HCT116 (cell line): ENCODE measurements around the gene SPEF2. TPM values are rescaled to one million over a fixed set of nuclear protein-coding genes. Genes with fewer than 3 reads are reported as not detected.

Experiments used
- ATAC-seq: fragments of 200-7000 bp; cut with Tn5 transposase; 2 replicates; pipeline ENCODE4 v1.9.1; 2020; ENCODE audit warnings: mild to moderate bottlenecking, moderate library complexity
- BruUV-seq: library from RNA; stranded (reverse); fragments of 400-500 nt; replicated peaks from 2 replicates; lab custom pipeline; 2021; lab: Mats Ljungman, UMichigan
- CTCF ChIA-PET: fragments of 300-600 bp; sonication (Branson Sonifier 250); formaldehyde crosslinking; loops from one replicate; lab custom pipeline; 2021; ENCODE audit warnings: antibody characterized with exemption; lab: Charles Lee
- POLR2A ChIA-PET: fragments of 300-600, 350-600 bp; sonication (Branson Sonifier 250); formaldehyde crosslinking; loops from one replicate; lab custom pipeline; 2021; ENCODE audit warnings: antibody characterized with exemption; lab: Charles Lee
- RAD21 ChIA-PET, 2 experiments: fragments of 300-600 bp; sonication (Branson Sonifier 250); formaldehyde crosslinking; loops; one replicate each; lab custom pipeline; 2023; ENCODE audit warnings: low total read pairs in 2 of 2; ENCODE audit not compliant: uncharacterized antibody in 2 of 2, unreplicated experiment in 2 of 2, low non-redundant PET in 1 of 2; lab: Charles Lee
- DNase-seq: peaks from one replicate; pipeline ENCODE4 v3.0.0-alpha.2; 2010; ENCODE audit warnings: low read depth, low spot score
- H2AFZ ChIP-seq: fragments of 200-600 bp; shearing (Covaris generic), sonication (generic); 2 replicates; pipeline ENCODE4 v1.6.1; 2017; ENCODE audit warnings: low read depth, mixed run types, mixed read lengths, antibody characterized with exemption, low read length; ENCODE audit not compliant: poor library complexity, severe bottlenecking
- H3K27ac ChIP-seq: 2 replicates; pipeline ENCODE4 v1.5.1; 2012; ENCODE audit warnings: low read depth, low read length
- H3K27me3 ChIP-seq: fragments of 200-600 bp; sonication (generic); 2 replicates; pipeline ENCODE4 v1.6.1; 2016; ENCODE audit warnings: mixed run types, low read length, mixed read lengths; ENCODE audit not compliant: insufficient read depth
- H3K36me3 ChIP-seq, 2 experiments: fragments of 200-500 bp in 1 of 2; fragments of 200-600 bp in 1 of 2; sonication (Bioruptor generic) in 1 of 2; sonication (generic) in 1 of 2; 2 replicates each; pipeline versions ENCODE4 v1.5.1 to v1.6.1; 2014 to 2016; ENCODE audit warnings: low read length in 2 of 2, inconsistent platforms in 1 of 2, mixed read lengths in 1 of 2, mixed run types in 1 of 2; ENCODE audit not compliant: insufficient read depth in 2 of 2, control insufficient read depth in 1 of 2
- H3K4me1 ChIP-seq, 2 experiments: fragments of 200-600 bp in 1 of 2; sonication (generic) in 1 of 2; 2 replicates each; pipeline versions ENCODE4 v1.5.1 to v1.6.1; 2012 to 2017; ENCODE audit warnings: low read length in 2 of 2, inconsistent platforms in 1 of 2, mild to moderate bottlenecking in 1 of 2, mixed read lengths in 1 of 2, mixed run types in 1 of 2, moderate library complexity in 1 of 2; ENCODE audit not compliant: insufficient read depth in 2 of 2, control insufficient read depth in 1 of 2
- H3K4me2 ChIP-seq: fragments of 200-600 bp; sonication (generic); 2 replicates; pipeline ENCODE4 v1.6.1; 2017; ENCODE audit warnings: mixed run types, low read length, mixed read lengths
- H3K4me3 ChIP-seq, 2 experiments: fragments of 200-600 bp in 1 of 2; sonication (generic) in 1 of 2; replicated peaks in 1 of 2; 2 replicates each; pipeline ENCODE4 v1.5.1; 2011 to 2016; ENCODE audit warnings: low read length in 2 of 2, control low read depth in 1 of 2, low read depth in 1 of 2, mild to moderate bottlenecking in 1 of 2, mixed read lengths in 1 of 2, mixed run types in 1 of 2
- H3K79me2 ChIP-seq: fragments of 200-600 bp; sonication (generic); 2 replicates; pipeline ENCODE4 v1.6.1; 2017; ENCODE audit warnings: mild to moderate bottlenecking, mixed run types, low read length, moderate library complexity, mixed read lengths; ENCODE audit not compliant: insufficient read depth
- H3K9ac ChIP-seq: fragments of 200-600 bp; sonication (generic); 2 replicates; pipeline ENCODE4 v1.6.1; 2016; ENCODE audit warnings: low read length, mixed read lengths
- H3K9me2 ChIP-seq: fragments of 200-600 bp; sonication (generic), shearing (Covaris generic); 2 replicates; pipeline ENCODE4 v1.6.1; 2017; ENCODE audit warnings: mixed run types, mild to moderate bottlenecking, moderate library complexity; ENCODE audit not compliant: insufficient read depth
- H3K9me3 ChIP-seq, 2 experiments: fragments of 200-500 bp in 1 of 2; fragments of 200-600 bp in 1 of 2; sonication (Bioruptor generic) in 1 of 2; sonication (generic) in 1 of 2; 2 replicates each; pipeline ENCODE4 v1.6.1; 2014 to 2017; ENCODE audit warnings: low read length in 2 of 2, mixed read lengths in 2 of 2, inconsistent platforms in 1 of 2, low read depth in 1 of 2, mild to moderate bottlenecking in 1 of 2, mixed run types in 1 of 2, moderate library complexity in 1 of 2; ENCODE audit not compliant: control insufficient read depth in 1 of 2, insufficient read depth in 1 of 2
- H4K20me1 ChIP-seq: fragments of 200-600 bp; sonication (generic), shearing (Covaris generic); 2 replicates; pipeline ENCODE4 v1.6.1; 2017; ENCODE audit warnings: mixed run types, mild to moderate bottlenecking, moderate library complexity; ENCODE audit not compliant: insufficient read depth
- ATF3 ChIP-seq: IDR thresholded peaks from 2 replicates; pipeline ENCODE4 v1.6.1; 2012
- CTCF ChIP-seq, 3 experiments: fragments of 200-600 bp in 1 of 3; sonication (generic) in 1 of 3; IDR thresholded peaks in 2 of 3; conservative IDR thresholded peaks in 1 of 3; 2 replicates each; pipeline ENCODE4 v1.5.1; 2012 to 2017; ENCODE audit warnings: low read depth in 2 of 3, low read length in 2 of 3, antibody characterized with exemption in 1 of 3, borderline replicate concordance in 1 of 3, control low read depth in 1 of 3, mild to moderate bottlenecking in 1 of 3, mixed read lengths in 1 of 3, mixed run types in 1 of 3, moderate library complexity in 1 of 3; ENCODE audit not compliant: insufficient read depth in 1 of 3
- EGR1 ChIP-seq: IDR thresholded peaks from 2 replicates; pipeline ENCODE4 v1.6.1; 2012; ENCODE audit warnings: low read depth
- JUND ChIP-seq: IDR thresholded peaks from 2 replicates; pipeline ENCODE4 v1.6.1; 2012
- RAD21 ChIP-seq: IDR thresholded peaks from 2 replicates; pipeline ENCODE4 v1.6.1; 2012; ENCODE audit warnings: low read depth, mild to moderate bottlenecking
- SIN3A ChIP-seq: IDR thresholded peaks from 2 replicates; pipeline ENCODE4 v1.6.1; 2012; ENCODE audit warnings: low read depth
- SP1 ChIP-seq: IDR thresholded peaks from 2 replicates; pipeline ENCODE4 v1.6.1; 2012; ENCODE audit warnings: low read depth
- TCF7L2 ChIP-seq: IDR thresholded peaks from 2 replicates; pipeline ENCODE4 v1.7.0; 2011; ENCODE audit warnings: borderline replicate concordance, inconsistent platforms; ENCODE audit not compliant: insufficient read depth, insufficient read length; ENCODE audit errors: extremely low read depth
- ZFX ChIP-seq: fragments of 450-650 bp; IDR thresholded peaks from 2 replicates; pipeline ENCODE4 v1.6.1; 2017
- ZNF274 ChIP-seq: fragments of 200-500 bp; sonication (Bioruptor generic); IDR thresholded peaks from 2 replicates; pipeline ENCODE4 v1.6.1; 2014; ENCODE audit warnings: mild to moderate bottlenecking, low read depth, low read length, inconsistent platforms
- intact Hi-C: fragments of 100-400 bp; cut with micrococcal nuclease; formaldehyde crosslinking; loops from 2 replicates; pipeline ENCODE4 v1.10.0; 2022
- total RNA-seq: library from RNA; stranded (reverse); gene quantifications from one replicate; pipeline ENCODE4 v1.2.1, GENCODE V29; 2021; ENCODE audit not compliant: unreplicated experiment
- TF ChIP-seq, protein P1 (sequence below): IDR thresholded peaks from 2 replicates; pipeline ENCODE4 v1.6.1; 2012
- TF ChIP-seq, protein P2 (sequence below): IDR thresholded peaks from 2 replicates; pipeline ENCODE4 v1.6.1; 2011; ENCODE audit warnings: mild to moderate bottlenecking, low read length, moderate library complexity; ENCODE audit not compliant: insufficient replicate concordance; ENCODE audit errors: extremely low read depth

SPEF2 gene
- total RNA-seq, 1 experiment from 2014 or later = 4.6 TPM

DNA sequence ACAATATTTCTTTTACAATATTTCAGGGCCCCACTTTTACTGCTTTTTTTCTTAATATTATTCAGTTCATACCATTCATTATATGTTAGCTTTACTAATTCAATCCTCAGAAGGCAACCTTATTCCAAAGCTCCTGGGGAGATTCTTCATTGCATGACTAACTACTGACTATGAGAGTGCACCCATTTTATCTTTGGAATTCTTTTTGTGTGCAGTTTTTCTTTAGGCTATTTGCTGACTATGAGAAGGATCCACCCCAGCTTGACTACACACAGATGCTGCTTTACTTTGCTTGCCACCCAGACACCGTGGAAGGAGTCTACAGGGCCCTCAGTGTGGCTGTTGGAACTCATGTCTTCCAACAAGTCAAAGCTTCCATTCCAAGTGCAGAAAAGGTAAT lies 182.1 kb downstream of the SPEF2 start (continued):
- TF ChIP-seq ZNF274 (no peak), JUND (no peak)

DNA sequence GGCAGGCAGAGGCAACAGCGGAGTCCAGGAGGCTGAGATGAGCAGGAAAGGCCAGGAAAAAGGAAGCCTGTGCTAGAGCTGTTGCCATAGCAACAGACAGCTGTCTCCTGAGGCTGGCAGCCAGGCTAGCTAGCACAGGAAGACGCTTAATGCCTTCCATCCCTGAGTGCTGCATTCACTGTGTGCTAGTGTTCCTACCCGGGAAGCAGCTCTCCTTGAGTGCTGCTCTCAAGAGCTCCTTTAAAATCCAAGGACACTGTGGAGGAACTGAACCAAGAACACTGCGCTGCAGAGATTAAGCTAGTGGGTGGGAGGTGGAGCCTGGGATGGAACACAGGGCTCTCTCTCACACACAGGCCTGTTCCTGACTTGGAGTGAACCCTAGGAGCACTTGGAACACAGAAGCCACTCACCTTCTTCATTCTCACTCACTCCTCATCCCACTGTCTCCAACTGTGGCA lies 185.6 kb downstream of the SPEF2 start:
- Histone ChIP-seq H3K9ac (no peak overlapping the region), H3K4me3 (no peak overlapping the region), H3K9me2 (no peaks in the 10 kb centered on the region), H2AFZ (no peak overlapping the region), H3K36me3 (no peaks in the 10 kb centered on the region), H3K79me2 (no peaks in the 10 kb centered on the region), H3K4me2 (no peak overlapping the region), H3K27ac (no peak overlapping the region), H3K4me1 (no peaks in the 10 kb centered on the region), H3K27me3 (no peaks in the 10 kb centered on the region), H4K20me1 (no peaks in the 10 kb centered on the region), H3K9me3 (no peaks in the 10 kb centered on the region)
- ChIA-PET CTCF (no interaction called here), POLR2A (no interaction called here), RAD21 (no interaction called here)
- TF ChIP-seq EGR1 = no peak
- TF ChIP-seq TCF7L2 = no peak
- TF ChIP-seq, protein P1, sequence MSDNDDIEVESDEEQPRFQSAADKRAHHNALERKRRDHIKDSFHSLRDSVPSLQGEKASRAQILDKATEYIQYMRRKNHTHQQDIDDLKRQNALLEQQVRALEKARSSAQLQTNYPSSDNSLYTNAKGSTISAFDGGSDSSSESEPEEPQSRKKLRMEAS = no peak
- TF ChIP-seq RAD21 = no peak
- TF ChIP-seq ZFX = no peak
- TF ChIP-seq SP1 = no peak
- ATAC-seq (no peak), DNase-seq (no peak)
- intact Hi-C loops = no loop called here
- no TSS peak for BruUV-seq

- H3K36me3 ChIP-seq = no peaks in the 10 kb centered on the region
- DNase-seq (no peak), ATAC-seq (no peak)
- no peak overlapping the region for H3K4me3 ChIP-seq
- BruUV-seq = no TSS peak
- ChIA-PET RAD21 (no interaction called here), CTCF (no interaction called here), POLR2A (no interaction called here)
- H3K27ac ChIP-seq = no peak overlapping the region
- H4K20me1 ChIP-seq = no peaks in the 10 kb centered on the region
- no peak overlapping the region for H2AFZ ChIP-seq
- no peak overlapping the region for H3K9ac ChIP-seq
- intact Hi-C loops = no loop called here
- H3K4me1 ChIP-seq = no peaks in the 10 kb centered on the region
- H3K27me3 ChIP-seq = no peaks in the 10 kb centered on the region
- H3K79me2 ChIP-seq = no peaks in the 10 kb centered on the region
- no peaks in the 10 kb centered on the region for H3K9me2 ChIP-seq
- no peaks in the 10 kb centered on the region for H3K9me3 ChIP-seq
- no peak overlapping the region for H3K4me2 ChIP-seq
- TF ChIP-seq, protein P1 = no peak
- TF ChIP-seq ATF3 (no peak), CTCF (IDR thresholded peaks at IDR 0.05 in 2 of 3, conservative IDR thresholded peaks at IDR 0.05 in 1 of 3; ENCODE audit: borderline replicate concordance in 1 of 3, insufficient read depth in 1 of 3, low read depth in 2 of 3, low read length in 2 of 3) (no peak), EGR1 (no peak), ZNF274 (no peak), RAD21 (no peak), SIN3A (no peak)
- TF ChIP-seq, protein P2, sequence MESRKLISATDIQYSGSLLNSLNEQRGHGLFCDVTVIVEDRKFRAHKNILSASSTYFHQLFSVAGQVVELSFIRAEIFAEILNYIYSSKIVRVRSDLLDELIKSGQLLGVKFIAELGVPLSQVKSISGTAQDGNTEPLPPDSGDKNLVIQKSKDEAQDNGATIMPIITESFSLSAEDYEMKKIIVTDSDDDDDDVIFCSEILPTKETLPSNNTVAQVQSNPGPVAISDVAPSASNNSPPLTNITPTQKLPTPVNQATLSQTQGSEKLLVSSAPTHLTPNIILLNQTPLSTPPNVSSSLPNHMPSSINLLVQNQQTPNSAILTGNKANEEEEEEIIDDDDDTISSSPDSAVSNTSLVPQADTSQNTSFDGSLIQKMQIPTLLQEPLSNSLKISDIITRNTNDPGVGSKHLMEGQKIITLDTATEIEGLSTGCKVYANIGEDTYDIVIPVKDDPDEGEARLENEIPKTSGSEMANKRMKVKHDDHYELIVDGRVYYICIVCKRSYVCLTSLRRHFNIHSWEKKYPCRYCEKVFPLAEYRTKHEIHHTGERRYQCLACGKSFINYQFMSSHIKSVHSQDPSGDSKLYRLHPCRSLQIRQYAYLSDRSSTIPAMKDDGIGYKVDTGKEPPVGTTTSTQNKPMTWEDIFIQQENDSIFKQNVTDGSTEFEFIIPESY = no peak
Observed at GRCh38 chr5:35804201-35804653, 186.6 kb downstream of the SPEF2 start.
